GM06990 (cell line): Measurements from ENCODE around the gene KAT6B.

Experiments
- DNase-seq: peaks from one replicate; pipeline ENCODE4 v3.0.0-alpha.2; 2011; ENCODE audit not compliant: insufficient read length; ENCODE audit errors: extremely low read depth
- H3K27me3 ChIP-seq: replicated peaks from 2 replicates; pipeline ENCODE4 v1.6.0; 2011; ENCODE audit warnings: low read length; ENCODE audit not compliant: control insufficient read depth, insufficient read depth
- H3K36me3 ChIP-seq: 2 replicates; pipeline ENCODE4 v1.5.1; 2011; ENCODE audit warnings: low read length; ENCODE audit not compliant: control insufficient read depth, insufficient read depth
- H3K4me3 ChIP-seq: replicated peaks from 2 replicates; pipeline ENCODE4 v1.5.1; 2011; ENCODE audit warnings: low read depth, mild to moderate bottlenecking, control low read depth, low read length
- TF ChIP-seq, protein P1 (sequence below): IDR thresholded peaks from 2 replicates; pipeline ENCODE4 v1.5.1; 2011; ENCODE audit warnings: low read length, control low read depth, mild to moderate bottlenecking, inconsistent platforms; ENCODE audit not compliant: insufficient read depth, poor library complexity, severe bottlenecking

Gene KAT6B

DNA sequence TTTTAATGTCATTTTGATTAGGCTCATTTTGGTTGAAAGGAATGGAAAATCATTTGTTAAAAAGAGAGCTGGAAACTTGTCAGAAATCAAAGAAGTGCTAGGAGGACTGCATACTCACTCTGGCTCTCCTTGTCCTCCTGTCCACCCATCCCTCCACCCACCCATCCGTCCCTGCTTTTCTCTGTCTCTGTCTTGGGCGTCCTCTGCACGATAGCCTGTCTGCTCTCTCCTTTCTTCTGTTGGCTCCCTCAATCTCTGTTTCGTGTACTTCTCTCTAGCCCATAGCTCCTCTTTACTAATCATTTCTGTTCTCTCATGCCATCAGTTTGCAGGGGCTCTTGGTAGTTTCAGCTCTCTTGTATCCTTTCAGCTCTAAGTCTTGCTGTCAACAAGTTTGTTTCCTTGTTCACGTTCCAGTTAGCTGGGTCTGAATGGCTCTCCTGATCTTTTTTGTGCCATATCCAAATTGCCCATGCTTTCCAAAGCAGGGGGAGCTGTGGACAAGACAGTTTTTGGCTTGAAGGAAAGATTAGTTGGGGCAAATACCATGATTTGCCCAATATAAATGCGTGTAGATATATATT, 75.6 kb downstream of the KAT6B start:
- Histone ChIP-seq H3K36me3 (no peaks in the 10 kb centered on the region), H3K27me3 (no peaks in the 10 kb centered on the region), H3K4me3 (no peak overlapping the region)
- TF ChIP-seq, protein P1, sequence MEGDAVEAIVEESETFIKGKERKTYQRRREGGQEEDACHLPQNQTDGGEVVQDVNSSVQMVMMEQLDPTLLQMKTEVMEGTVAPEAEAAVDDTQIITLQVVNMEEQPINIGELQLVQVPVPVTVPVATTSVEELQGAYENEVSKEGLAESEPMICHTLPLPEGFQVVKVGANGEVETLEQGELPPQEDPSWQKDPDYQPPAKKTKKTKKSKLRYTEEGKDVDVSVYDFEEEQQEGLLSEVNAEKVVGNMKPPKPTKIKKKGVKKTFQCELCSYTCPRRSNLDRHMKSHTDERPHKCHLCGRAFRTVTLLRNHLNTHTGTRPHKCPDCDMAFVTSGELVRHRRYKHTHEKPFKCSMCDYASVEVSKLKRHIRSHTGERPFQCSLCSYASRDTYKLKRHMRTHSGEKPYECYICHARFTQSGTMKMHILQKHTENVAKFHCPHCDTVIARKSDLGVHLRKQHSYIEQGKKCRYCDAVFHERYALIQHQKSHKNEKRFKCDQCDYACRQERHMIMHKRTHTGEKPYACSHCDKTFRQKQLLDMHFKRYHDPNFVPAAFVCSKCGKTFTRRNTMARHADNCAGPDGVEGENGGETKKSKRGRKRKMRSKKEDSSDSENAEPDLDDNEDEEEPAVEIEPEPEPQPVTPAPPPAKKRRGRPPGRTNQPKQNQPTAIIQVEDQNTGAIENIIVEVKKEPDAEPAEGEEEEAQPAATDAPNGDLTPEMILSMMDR = no peak
- no peak for DNase-seq

DNA sequence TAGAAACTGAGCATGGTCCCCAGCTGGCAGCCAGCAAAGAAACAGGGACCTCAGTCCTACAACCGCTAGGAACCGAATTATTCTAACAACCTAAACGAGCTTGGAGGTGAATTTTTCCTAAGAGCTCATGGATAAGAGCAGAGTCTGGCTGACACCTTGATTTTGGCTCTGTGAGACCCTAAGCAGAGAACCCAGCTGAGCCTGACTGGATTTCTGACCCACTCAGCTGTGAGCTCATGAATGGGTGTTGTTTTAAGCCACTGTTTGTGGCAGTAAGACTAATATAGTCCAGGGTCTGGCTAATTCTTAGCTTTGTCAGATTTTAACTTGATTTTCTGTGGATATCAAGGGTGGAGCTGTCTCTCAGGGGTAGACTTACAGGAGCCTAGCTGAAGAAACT, 77.1 kb downstream of the KAT6B start:
- H3K36me3 ChIP-seq = no peaks in the 10 kb centered on the region
- no peak for DNase-seq
- H3K4me3 ChIP-seq = no peak overlapping the region
- no peaks in the 10 kb centered on the region for H3K27me3 ChIP-seq
- TF ChIP-seq, protein P1 = no peak

DNA sequence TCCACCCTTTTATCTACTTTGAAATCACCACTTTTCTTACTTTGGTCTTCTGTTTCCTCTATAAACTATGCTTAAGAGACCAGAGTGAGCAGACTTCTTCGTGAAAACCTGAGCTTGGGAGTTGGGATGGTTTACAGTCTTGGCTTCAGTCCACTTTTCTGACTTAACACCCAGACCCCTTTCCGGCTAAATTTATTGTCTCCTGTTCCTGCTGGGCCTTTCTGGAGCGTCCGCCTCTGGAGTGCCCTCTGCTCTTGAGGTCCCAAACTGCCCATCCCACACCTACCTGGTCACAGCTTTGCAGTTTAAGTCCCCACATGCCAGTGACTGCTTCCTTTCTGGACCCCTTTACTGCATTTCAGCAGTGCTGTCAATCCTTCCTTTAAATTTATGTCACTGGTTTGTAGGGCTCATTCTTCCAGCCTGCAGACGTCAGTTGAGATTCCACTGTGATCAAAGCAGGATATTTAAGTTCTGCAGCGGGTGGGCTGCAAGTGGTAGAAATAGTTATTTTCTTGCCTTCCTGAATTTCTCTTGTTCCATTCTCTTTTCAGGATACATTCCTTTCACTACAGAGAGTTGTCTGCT, 80.3 kb downstream of the KAT6B start:
- no peak overlapping the region for H3K4me3 ChIP-seq
- H3K27me3 ChIP-seq = no peaks in the 10 kb centered on the region
- TF ChIP-seq, protein P1 = no peak
- no peaks in the 10 kb centered on the region for H3K36me3 ChIP-seq
- DNase-seq = no peak

DNA sequence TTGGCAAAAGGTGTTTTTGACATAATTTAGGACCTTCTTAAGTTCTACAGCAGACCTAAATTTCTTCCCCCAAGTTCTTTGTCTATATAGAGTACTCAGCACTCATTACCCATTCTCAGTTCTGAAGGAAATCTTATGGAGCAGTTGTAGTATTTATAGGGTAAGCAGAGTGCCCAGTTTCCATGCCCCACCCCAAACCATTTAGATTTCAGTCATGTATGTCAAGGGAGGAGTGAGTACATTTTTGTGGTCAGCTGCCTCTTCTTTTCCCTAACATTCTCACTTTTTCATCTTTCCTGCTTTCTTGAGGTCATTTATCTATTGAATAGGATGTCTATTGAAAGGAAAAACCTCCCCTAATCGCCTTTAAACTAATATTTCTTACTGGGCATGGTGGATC, 83.3 kb downstream of the KAT6B start:
- DNase-seq = no peak
- Histone ChIP-seq H3K4me3 (no peak overlapping the region), H3K36me3 (no peaks in the 10 kb centered on the region), H3K27me3 (no peaks in the 10 kb centered on the region)
- TF ChIP-seq, protein P1 = no peak

DNA sequence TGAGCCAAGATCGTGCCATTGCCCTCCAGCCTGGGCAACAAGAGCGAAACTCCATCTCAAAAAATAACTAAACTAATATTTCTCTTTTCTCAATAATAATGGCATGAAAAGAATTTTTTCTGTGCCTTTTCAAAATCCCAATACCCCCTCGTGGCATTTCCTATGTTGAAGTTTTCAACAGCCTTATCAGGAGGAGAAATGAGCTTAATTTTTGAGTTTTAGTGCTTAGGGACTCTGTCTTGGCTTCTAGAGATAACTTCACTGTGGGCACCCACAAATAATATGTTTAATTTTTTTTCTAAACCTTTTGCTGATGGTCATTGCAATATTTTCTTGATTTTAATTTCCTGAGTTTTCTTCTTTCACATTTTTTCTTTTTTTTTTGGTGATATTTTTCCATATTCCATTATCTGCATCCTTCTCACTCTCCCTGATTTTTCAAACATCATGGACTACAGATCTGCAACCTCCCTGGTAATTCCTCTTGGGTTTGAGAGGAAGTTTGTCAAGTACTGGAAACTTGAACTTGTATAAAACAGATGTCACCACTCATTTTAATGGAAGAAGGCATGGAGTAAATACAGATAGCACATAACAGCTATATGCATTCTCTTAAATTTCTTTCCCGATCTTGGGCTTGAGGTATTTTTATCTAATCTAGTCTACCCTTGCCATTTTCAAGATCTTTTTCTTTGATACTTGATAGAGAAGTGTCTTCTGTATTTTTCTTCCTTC, 84.0 kb downstream of the KAT6B start:
- TF ChIP-seq, protein P1 = no peak
- Histone ChIP-seq H3K4me3 (no peak overlapping the region), H3K36me3 (no peaks in the 10 kb centered on the region), H3K27me3 (no peaks in the 10 kb centered on the region)
- DNase-seq = no peak
